MM.1S (cell line): ENCODE measurements around the gene BCKDK.

Experiments used
- DNase-seq: peaks from one replicate; pipeline ENCODE4 v3.0.0-alpha.2; 2015
- H2AFZ ChIP-seq: fragments of 300-600 bp; sonication (generic); 2 replicates; pipeline ENCODE4 v1.6.0; 2016; ENCODE audit warnings: antibody characterized with exemption, low read length
- H3F3A ChIP-seq: fragments of 300-600 bp; sonication (generic); 2 replicates; pipeline ENCODE4 v1.6.1; 2016; ENCODE audit warnings: mild to moderate bottlenecking, antibody characterized with exemption, low read length, moderate library complexity, mixed read lengths; ENCODE audit not compliant: insufficient read depth
- H3K27ac ChIP-seq: fragments of 300-600 bp; sonication (generic); 2 replicates; pipeline ENCODE4 v1.5.1; 2016; ENCODE audit warnings: mild to moderate bottlenecking, low read length
- H3K27me3 ChIP-seq: fragments of 300-600 bp; sonication (generic); replicated peaks from 2 replicates; pipeline ENCODE4 v1.6.0; 2016; ENCODE audit warnings: low read length; ENCODE audit not compliant: insufficient read depth
- H3K36me3 ChIP-seq: fragments of 300-600 bp; sonication (generic); replicated peaks from 2 replicates; pipeline ENCODE4 v1.6.1; 2016; ENCODE audit warnings: mild to moderate bottlenecking, low read length, mixed read lengths; ENCODE audit not compliant: insufficient read depth
- H3K4me1 ChIP-seq: fragments of 300-600 bp; sonication (generic); 2 replicates; pipeline ENCODE4 v1.6.1; 2016; ENCODE audit warnings: low read length, mixed read lengths
- H3K4me2 ChIP-seq: fragments of 300-600 bp; sonication (generic); 2 replicates; pipeline ENCODE4 v1.6.0; 2016; ENCODE audit warnings: low read depth, low read length
- H3K4me3 ChIP-seq: fragments of 300-600 bp; sonication (generic); 2 replicates; pipeline ENCODE4 v1.5.1; 2016; ENCODE audit warnings: low read length, mixed read lengths
- H3K79me2 ChIP-seq: fragments of 300-600 bp; sonication (generic); 2 replicates; pipeline ENCODE4 v1.6.1; 2016; ENCODE audit warnings: mixed run types, low read length, mixed read lengths
- H3K9ac ChIP-seq: fragments of 300-600 bp; sonication (generic); 2 replicates; pipeline ENCODE4 v1.6.1; 2016; ENCODE audit warnings: low read length, mixed read lengths
- H3K9me2 ChIP-seq: fragments of 300-600 bp; sonication (generic); replicated peaks from 2 replicates; pipeline ENCODE4 v1.6.1; 2016; ENCODE audit warnings: mild to moderate bottlenecking, low read length, mixed read lengths; ENCODE audit not compliant: insufficient read depth
- H3K9me3 ChIP-seq: fragments of 300-600 bp; sonication (generic); replicated peaks from 2 replicates; pipeline ENCODE4 v1.6.1; 2016; ENCODE audit warnings: mild to moderate bottlenecking, low read length, mixed read lengths; ENCODE audit not compliant: insufficient read depth
- H4K20me1 ChIP-seq: fragments of 300-600 bp; sonication (generic); 2 replicates; pipeline ENCODE4 v1.6.1; 2016; ENCODE audit warnings: mild to moderate bottlenecking, low read length, moderate library complexity, mixed read lengths; ENCODE audit not compliant: insufficient read depth
- EZH2 ChIP-seq: fragments of 300-600 bp; sonication (generic); optimal IDR thresholded peaks from 2 replicates; pipeline ENCODE3; 2017; ENCODE audit warnings: low read depth, mild to moderate bottlenecking, antibody characterized with exemption, low read length, mixed read lengths
- EZH2phosphoT487 ChIP-seq: fragments of 300-600 bp; sonication (generic); IDR thresholded peaks from 2 replicates; pipeline ENCODE4 v1.6.1; 2018; ENCODE audit warnings: antibody characterized with exemption, low read length
- TF ChIP-seq, protein P1 (sequence below): fragments of 300-600 bp; sonication (generic); IDR thresholded peaks from 2 replicates; pipeline ENCODE4 v1.5.1; 2016; ENCODE audit warnings: antibody characterized with exemption, low read length, mixed read lengths

BCKDK gene

DNA sequence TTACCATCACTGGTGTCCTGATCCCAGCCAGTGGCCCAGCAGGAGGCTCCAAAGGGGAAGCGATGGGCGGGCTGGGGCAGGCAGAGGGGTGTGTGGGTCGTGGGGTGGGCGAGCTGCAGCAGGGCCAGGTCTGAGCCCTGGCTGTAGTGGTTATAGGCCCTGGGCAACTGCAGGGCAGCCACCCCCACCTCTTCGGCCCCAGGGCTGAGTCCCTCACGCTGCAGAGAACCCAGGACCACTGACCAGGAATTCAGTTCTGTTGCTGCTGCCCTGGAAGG lies 21.6 kb upstream of the BCKDK start:
- no peak for DNase-seq
- H4K20me1 ChIP-seq = no peaks in the 10 kb centered on the region
- no peak overlapping the region for H3K4me3 ChIP-seq
- H3K27ac ChIP-seq = no peak overlapping the region
- TF ChIP-seq, protein P1, sequence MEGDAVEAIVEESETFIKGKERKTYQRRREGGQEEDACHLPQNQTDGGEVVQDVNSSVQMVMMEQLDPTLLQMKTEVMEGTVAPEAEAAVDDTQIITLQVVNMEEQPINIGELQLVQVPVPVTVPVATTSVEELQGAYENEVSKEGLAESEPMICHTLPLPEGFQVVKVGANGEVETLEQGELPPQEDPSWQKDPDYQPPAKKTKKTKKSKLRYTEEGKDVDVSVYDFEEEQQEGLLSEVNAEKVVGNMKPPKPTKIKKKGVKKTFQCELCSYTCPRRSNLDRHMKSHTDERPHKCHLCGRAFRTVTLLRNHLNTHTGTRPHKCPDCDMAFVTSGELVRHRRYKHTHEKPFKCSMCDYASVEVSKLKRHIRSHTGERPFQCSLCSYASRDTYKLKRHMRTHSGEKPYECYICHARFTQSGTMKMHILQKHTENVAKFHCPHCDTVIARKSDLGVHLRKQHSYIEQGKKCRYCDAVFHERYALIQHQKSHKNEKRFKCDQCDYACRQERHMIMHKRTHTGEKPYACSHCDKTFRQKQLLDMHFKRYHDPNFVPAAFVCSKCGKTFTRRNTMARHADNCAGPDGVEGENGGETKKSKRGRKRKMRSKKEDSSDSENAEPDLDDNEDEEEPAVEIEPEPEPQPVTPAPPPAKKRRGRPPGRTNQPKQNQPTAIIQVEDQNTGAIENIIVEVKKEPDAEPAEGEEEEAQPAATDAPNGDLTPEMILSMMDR = no peak
- TF ChIP-seq EZH2phosphoT487 = no peak
- 0 out of 2 replicates have a peak, but pooled peaks cover 4% of the 10 kb centered on the region for H3F3A ChIP-seq
- no peaks in the 10 kb centered on the region for H3K9me3 ChIP-seq
- H3K4me1 ChIP-seq = no peaks in the 10 kb centered on the region
- no peaks in the 10 kb centered on the region for H3K27me3 ChIP-seq
- no peak overlapping the region for H3K4me2 ChIP-seq
- H3K36me3 ChIP-seq = no peaks in the 10 kb centered on the region
- no peak overlapping the region for H2AFZ ChIP-seq
- peaks cover 2% of the 10 kb centered on the region; the same call in 1 of the 2 replicates for H3K79me2 ChIP-seq
- H3K9me2 ChIP-seq = no peaks in the 10 kb centered on the region
- H3K9ac ChIP-seq = no peak overlapping the region

DNA sequence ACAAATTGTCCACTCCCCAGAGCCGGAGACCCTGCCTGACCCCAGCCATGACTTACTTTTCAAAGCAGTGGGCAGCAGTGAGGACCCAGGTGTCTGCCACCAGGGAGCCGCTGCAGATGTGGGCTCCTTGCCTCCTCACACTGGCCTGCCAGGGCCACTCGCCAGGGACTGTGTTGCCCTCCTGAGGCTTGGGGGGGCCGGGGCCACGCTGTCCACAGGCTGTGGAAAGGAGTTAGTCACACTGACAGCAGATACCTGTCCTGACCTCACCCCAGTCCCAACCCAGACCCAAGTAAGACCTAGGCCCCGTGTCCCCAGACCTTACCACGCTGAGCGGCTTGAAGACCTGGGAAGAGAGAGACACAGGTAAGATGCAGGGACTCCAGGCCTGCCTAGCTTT lies 20.7 kb upstream of the BCKDK start:
- H3K79me2 ChIP-seq = peaks cover 4% of the 10 kb centered on the region
- no peaks in the 10 kb centered on the region for H3F3A ChIP-seq
- no peak overlapping the region for H3K27ac ChIP-seq
- no peak overlapping the region for H3K9ac ChIP-seq
- H3K4me3 ChIP-seq = no peak overlapping the region
- DNase-seq = no peak
- no peaks in the 10 kb centered on the region for H4K20me1 ChIP-seq
- TF ChIP-seq, protein P1 = no peak
- TF ChIP-seq EZH2phosphoT487 = no peak
- TF ChIP-seq EZH2 = no peak
- no peaks in the 10 kb centered on the region for H3K27me3 ChIP-seq
- no peak overlapping the region for H2AFZ ChIP-seq
- no peaks in the 10 kb centered on the region for H3K36me3 ChIP-seq
- no peaks in the 10 kb centered on the region for H3K9me2 ChIP-seq
- H3K9me3 ChIP-seq = no peaks in the 10 kb centered on the region
- H3K4me2 ChIP-seq = no peak overlapping the region
- no peaks in the 10 kb centered on the region for H3K4me1 ChIP-seq

DNA sequence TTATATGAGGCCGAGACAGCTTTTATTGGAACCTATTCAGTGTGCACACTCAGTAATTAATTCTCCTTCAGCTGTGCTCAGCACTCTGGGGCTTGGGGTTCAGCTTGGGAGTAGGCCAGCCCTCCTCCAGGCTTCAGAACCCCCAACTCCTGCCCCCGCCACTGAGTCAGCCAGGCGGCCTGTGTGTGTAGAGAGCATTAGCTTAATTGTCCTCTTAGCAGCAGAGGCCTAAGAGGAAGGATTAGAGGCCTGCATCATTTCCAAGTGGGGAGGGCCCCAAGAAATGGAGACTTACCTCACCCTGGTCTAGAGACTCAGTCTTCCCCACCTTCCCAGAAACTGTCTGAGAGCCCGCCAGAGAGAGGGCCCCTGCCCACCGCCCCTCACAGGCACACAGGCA lies 20.2 kb upstream of the BCKDK start:
- Histone ChIP-seq H3K79me2 (peaks cover 9% of the 10 kb centered on the region), H3K27ac (no peak overlapping the region), H3K4me3 (no peak overlapping the region), H3K9ac (no peak overlapping the region), H3K36me3 (no peaks in the 10 kb centered on the region), H3K9me3 (no peaks in the 10 kb centered on the region), H2AFZ (no peak overlapping the region), H3K27me3 (no peaks in the 10 kb centered on the region), H4K20me1 (no peaks in the 10 kb centered on the region), H3F3A (no peaks in the 10 kb centered on the region), H3K4me1 (no peaks in the 10 kb centered on the region), H3K9me2 (no peaks in the 10 kb centered on the region), H3K4me2 (no peak overlapping the region)
- no peak for DNase-seq
- TF ChIP-seq, protein P1 = no peak
- no peak for TF ChIP-seq EZH2
- no peak for TF ChIP-seq EZH2phosphoT487
